Astrocyte (in vitro differentiated cells and primary cell): ENCODE results near the gene SOCS4. TPM values are rescaled to one million over a fixed set of nuclear protein-coding genes. Genes with fewer than 3 reads are reported as not detected.
A peak's percentile ranks its signal among the peaks of the same experiment; 100 is the strongest.

Experiments used
- DNase-seq: peaks from one replicate; pipeline ENCODE4 v3.0.0-alpha.2; 2010; ENCODE audit warnings: low read depth
- FAIRE-seq: peaks from 2 replicates; lab custom pipeline; 2011; peaks lifted over from hg19 to GRCh38; lab: Jason Lieb, UNC
- H2AFZ ChIP-seq: 2 replicates; pipeline ENCODE4 v1.6.0; 2012; ENCODE audit warnings: low read depth, low read length, inconsistent platforms
- H3K27ac ChIP-seq: 2 replicates; pipeline ENCODE4 v1.5.1; 2011; ENCODE audit warnings: low read depth, low read length, inconsistent platforms
- H3K27me3 ChIP-seq: 2 replicates; pipeline ENCODE4 v1.6.0; 2011; ENCODE audit warnings: low read length, inconsistent platforms; ENCODE audit not compliant: insufficient read depth
- H3K36me3 ChIP-seq: 2 replicates; pipeline ENCODE4 v1.5.1; 2011; ENCODE audit warnings: low read length, inconsistent platforms; ENCODE audit not compliant: insufficient read depth
- H3K4me1 ChIP-seq: 2 replicates; pipeline ENCODE4 v1.5.1; 2011; ENCODE audit warnings: low read length, inconsistent platforms; ENCODE audit not compliant: insufficient read depth
- H3K4me2 ChIP-seq: 2 replicates; pipeline ENCODE4 v1.6.0; 2012; ENCODE audit warnings: low read length, inconsistent platforms
- H3K4me3 ChIP-seq: 2 replicates; pipeline ENCODE4 v1.5.1; 2011; ENCODE audit warnings: low read depth, mild to moderate bottlenecking, low read length, inconsistent platforms; ENCODE audit not compliant: insufficient read depth
- H3K79me2 ChIP-seq: 2 replicates; pipeline ENCODE4 v1.6.0; 2012; ENCODE audit warnings: mild to moderate bottlenecking, low read length, inconsistent platforms; ENCODE audit not compliant: insufficient read depth
- H3K9ac ChIP-seq: 2 replicates; pipeline ENCODE4 v1.6.0; 2012; ENCODE audit warnings: mild to moderate bottlenecking, low read length, inconsistent platforms
- H3K9me3 ChIP-seq: 2 replicates; pipeline ENCODE4 v1.5.1; 2012; ENCODE audit warnings: low read depth, mild to moderate bottlenecking, low read length, inconsistent platforms; ENCODE audit not compliant: insufficient read depth
- H4K20me1 ChIP-seq: 2 replicates; pipeline ENCODE4 v1.6.0; 2012; ENCODE audit warnings: low read length, inconsistent platforms; ENCODE audit not compliant: insufficient read depth
- H3K27ac Mint-ChIP-seq: one replicate; pipeline ENCODE4 v1.8.0; 2021; ENCODE audit warnings: mild to moderate bottlenecking, mixed read lengths; ENCODE audit not compliant: unreplicated experiment
- H3K27me3 Mint-ChIP-seq: one replicate; pipeline ENCODE4 v1.8.0; 2021; ENCODE audit warnings: low read depth, mixed read lengths; ENCODE audit not compliant: unreplicated experiment
- H3K36me3 Mint-ChIP-seq: one replicate; pipeline ENCODE4 v1.8.0; 2021; ENCODE audit warnings: low read depth, mixed read lengths; ENCODE audit not compliant: unreplicated experiment
- H3K4me1 Mint-ChIP-seq: one replicate; pipeline ENCODE4 v1.8.0; 2021; ENCODE audit warnings: low read depth, mixed read lengths; ENCODE audit not compliant: unreplicated experiment
- H3K4me3 Mint-ChIP-seq: one replicate; pipeline ENCODE4 v1.8.0; 2021; ENCODE audit warnings: mild to moderate bottlenecking, moderate library complexity, mixed read lengths; ENCODE audit not compliant: unreplicated experiment
- H3K9me3 Mint-ChIP-seq: one replicate; pipeline ENCODE4 v1.8.0; 2021; ENCODE audit warnings: mild to moderate bottlenecking, mixed read lengths; ENCODE audit not compliant: unreplicated experiment
- EZH2 ChIP-seq: IDR thresholded peaks from 2 replicates; pipeline ENCODE4 v1.6.1; 2012; ENCODE audit warnings: mild to moderate bottlenecking, low read length, inconsistent platforms; ENCODE audit not compliant: insufficient read depth
- total RNA-seq: library from RNA; stranded (reverse); gene quantifications from 2 replicates; pipeline ENCODE4 v1.2.1, GENCODE V29; 2021
- TF ChIP-seq, protein P1 (sequence below): IDR thresholded peaks from 2 replicates; pipeline ENCODE4 v1.5.1; 2011; ENCODE audit warnings: low read depth, mild to moderate bottlenecking, inconsistent platforms, low read length, moderate library complexity; ENCODE audit not compliant: insufficient read depth

Gene SOCS4
- total RNA-seq, 1 donor from 2014 or later = 30.5 TPM

DNA sequence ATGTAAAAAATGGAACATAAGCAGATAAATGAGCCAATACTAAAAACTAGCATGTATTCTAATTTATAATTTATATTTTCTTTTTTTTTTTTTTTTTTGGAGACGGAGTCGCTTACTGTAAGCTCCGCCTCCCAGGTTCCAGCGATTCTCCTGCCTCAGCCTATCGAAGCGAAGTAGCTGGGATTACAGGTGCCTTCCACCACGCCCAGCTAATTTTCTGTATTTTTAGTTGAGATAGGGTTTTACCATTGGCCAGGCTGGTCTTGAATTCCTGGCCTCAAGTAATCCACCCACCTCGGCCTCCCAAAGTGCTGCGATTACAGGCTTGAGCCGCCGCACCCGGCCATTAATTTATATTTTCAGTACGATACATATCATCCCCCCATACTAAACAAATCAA, 27.1 kb downstream of the SOCS4 start:
- peaks cover 51% of the 10 kb centered on the region for H4K20me1 ChIP-seq
- H3K27me3 Mint-ChIP-seq = no peaks in the 10 kb centered on the region

GRCh38 chr14:55057919-55058318, 30.9 kb downstream of the SOCS4 start:
- FAIRE-seq = no peak
- H3K4me3 Mint-ChIP-seq = no peak overlapping the region
- peaks cover 10% of the 10 kb centered on the region for H3K36me3 Mint-ChIP-seq

More for the DNA sequence above, 27.1 kb downstream of the SOCS4 start:
- Histone ChIP-seq H3K4me2 (peak overlapping the region; percentile 89), H3K27ac (no peak overlapping the region), H3K9ac (no peak overlapping the region), H3K4me3 (no peak overlapping the region), H3K9me3 (no peaks in the 10 kb centered on the region), H3K4me1 (peaks cover 17% of the 10 kb centered on the region), H2AFZ (no peak overlapping the region), H3K36me3 (peaks cover 18% of the 10 kb centered on the region), H3K79me2 (peaks cover 76% of the 10 kb centered on the region), H3K27me3 (no peaks in the 10 kb centered on the region)
- FAIRE-seq (no peak), DNase-seq (no peak)
- no peaks in the 10 kb centered on the region for H3K9me3 Mint-ChIP-seq
- TF ChIP-seq, protein P1, sequence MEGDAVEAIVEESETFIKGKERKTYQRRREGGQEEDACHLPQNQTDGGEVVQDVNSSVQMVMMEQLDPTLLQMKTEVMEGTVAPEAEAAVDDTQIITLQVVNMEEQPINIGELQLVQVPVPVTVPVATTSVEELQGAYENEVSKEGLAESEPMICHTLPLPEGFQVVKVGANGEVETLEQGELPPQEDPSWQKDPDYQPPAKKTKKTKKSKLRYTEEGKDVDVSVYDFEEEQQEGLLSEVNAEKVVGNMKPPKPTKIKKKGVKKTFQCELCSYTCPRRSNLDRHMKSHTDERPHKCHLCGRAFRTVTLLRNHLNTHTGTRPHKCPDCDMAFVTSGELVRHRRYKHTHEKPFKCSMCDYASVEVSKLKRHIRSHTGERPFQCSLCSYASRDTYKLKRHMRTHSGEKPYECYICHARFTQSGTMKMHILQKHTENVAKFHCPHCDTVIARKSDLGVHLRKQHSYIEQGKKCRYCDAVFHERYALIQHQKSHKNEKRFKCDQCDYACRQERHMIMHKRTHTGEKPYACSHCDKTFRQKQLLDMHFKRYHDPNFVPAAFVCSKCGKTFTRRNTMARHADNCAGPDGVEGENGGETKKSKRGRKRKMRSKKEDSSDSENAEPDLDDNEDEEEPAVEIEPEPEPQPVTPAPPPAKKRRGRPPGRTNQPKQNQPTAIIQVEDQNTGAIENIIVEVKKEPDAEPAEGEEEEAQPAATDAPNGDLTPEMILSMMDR = no peak
- H3K4me3 Mint-ChIP-seq = peak overlapping the region; percentile 28
- H3K36me3 Mint-ChIP-seq = peaks cover 6% of the 10 kb centered on the region
- peaks cover 16% of the 10 kb centered on the region for H3K4me1 Mint-ChIP-seq
- no peak overlapping the region for H3K27ac Mint-ChIP-seq

DNA sequence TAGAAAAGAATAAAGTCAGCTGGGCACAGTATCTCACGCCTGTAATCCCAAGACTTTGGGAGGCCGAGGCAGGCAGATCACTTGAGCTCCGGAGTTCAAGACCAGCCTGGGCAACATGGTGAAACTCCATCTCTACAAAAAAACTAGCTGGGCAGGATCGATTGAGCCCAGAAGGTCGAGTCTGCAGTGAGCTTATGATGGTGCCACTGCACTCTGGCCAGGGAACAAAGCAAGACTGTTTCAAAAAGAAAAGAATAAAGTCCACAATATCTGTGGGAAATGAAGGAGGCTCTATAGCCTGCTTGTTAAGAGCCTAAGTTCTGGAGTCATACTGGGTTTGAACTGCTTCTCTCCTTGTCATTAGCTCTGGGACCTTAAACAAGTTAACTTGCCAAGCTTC, 32.3 kb downstream of the SOCS4 start:
- Mint-ChIP-seq H3K4me1 (peaks cover 6% of the 10 kb centered on the region), H3K27me3 (no peaks in the 10 kb centered on the region), H3K27ac (no peak overlapping the region), H3K36me3 (peaks cover 15% of the 10 kb centered on the region), H3K9me3 (no peaks in the 10 kb centered on the region), H3K4me3 (no peak overlapping the region)
- peaks cover 79% of the 10 kb centered on the region for H4K20me1 ChIP-seq
- no peaks in the 10 kb centered on the region for H3K27me3 ChIP-seq
- TF ChIP-seq, protein P1 = no peak
- no peak for TF ChIP-seq EZH2
- H3K9ac ChIP-seq = no peak overlapping the region
- H3K36me3 ChIP-seq = peaks cover 40% of the 10 kb centered on the region
- H2AFZ ChIP-seq = no peak overlapping the region
- H3K9me3 ChIP-seq = no peaks in the 10 kb centered on the region
- no peak overlapping the region for H3K4me2 ChIP-seq
- no peak overlapping the region for H3K27ac ChIP-seq
- no peak for DNase-seq
- peaks cover 3% of the 10 kb centered on the region for H3K4me1 ChIP-seq
- no peak for FAIRE-seq
- no peak overlapping the region for H3K4me3 ChIP-seq
- H3K79me2 ChIP-seq = peaks cover 96% of the 10 kb centered on the region

More at GRCh38 chr14:55057919-55058318, 30.9 kb downstream of the SOCS4 start:
- Histone ChIP-seq H3K9me3 (no peaks in the 10 kb centered on the region), H3K9ac (no peak overlapping the region), H3K79me2 (peaks cover 100% of the 10 kb centered on the region), H3K27ac (no peak overlapping the region), H4K20me1 (peaks cover 84% of the 10 kb centered on the region), H3K27me3 (no peaks in the 10 kb centered on the region), H2AFZ (no peak overlapping the region), H3K4me2 (no peak overlapping the region), H3K4me3 (no peak overlapping the region), H3K4me1 (peaks cover 8% of the 10 kb centered on the region), H3K36me3 (peaks cover 34% of the 10 kb centered on the region)
- TF ChIP-seq, protein P1 = no peak
- no peak for TF ChIP-seq EZH2
- H3K27ac Mint-ChIP-seq = no peak overlapping the region
- no peaks in the 10 kb centered on the region for H3K27me3 Mint-ChIP-seq
- DNase-seq = no peak
- peaks cover 14% of the 10 kb centered on the region for H3K4me1 Mint-ChIP-seq
- H3K9me3 Mint-ChIP-seq = no peaks in the 10 kb centered on the region
